ENCODE data around the gene FIG4. TPM values are rescaled to one million over a fixed set of nuclear protein-coding genes. Genes with fewer than 3 reads are reported as not detected.

FIG4 gene
- total RNA-seq, 1 experiment from 2014 or later = 21.3 TPM

DNA sequence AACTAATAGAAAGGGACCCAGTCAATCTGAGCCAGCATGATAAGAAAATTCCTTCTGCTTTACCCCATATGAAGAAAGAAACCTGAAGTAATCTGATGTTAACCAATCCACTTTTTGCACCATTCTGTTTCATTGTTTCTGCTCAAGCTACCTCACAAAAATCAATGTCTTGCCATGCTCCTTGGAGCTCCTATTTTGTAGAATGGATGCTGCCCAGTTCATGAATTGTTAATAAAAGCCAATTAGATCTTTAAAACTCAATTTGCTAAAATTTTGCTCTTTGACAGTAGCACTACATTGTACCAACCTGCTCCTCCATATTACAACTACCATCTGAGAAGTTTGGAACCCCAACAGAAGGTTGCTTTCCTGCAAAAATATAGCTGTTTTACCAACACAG, 170.8 kb downstream of the FIG4 start:
- DNase-seq (ENCODE audit: low spot score) (no peak), ATAC-seq (no peak)
- H3K27me3 Mint-ChIP-seq (ENCODE audit: low read depth) = peaks cover 13% of the 10 kb centered on the region; the same call in 1 of the 2 replicates
- ChIA-PET CTCF (no interaction called here), POLR2A (no interaction called here)
- no peak overlapping the region for H3K4me3 Mint-ChIP-seq
- TF ChIP-seq HMGA2 (CRISPR knock-in tag; IDR thresholded peaks at IDR 0.05) (no peak), GTF2I (CRISPR knock-in tag; conservative IDR thresholded peaks at IDR 0.05) (no peak), PRRX2 (CRISPR knock-in tag; IDR thresholded peaks at IDR 0.05) (no peak), ZNF138 (CRISPR knock-in tag; conservative IDR thresholded peaks at IDR 0.05) (no peak), SMAD4 (CRISPR knock-in tag; IDR thresholded peaks at IDR 0.05) (no peak), JAZF1 (CRISPR knock-in tag; IDR thresholded peaks at IDR 0.05) (no peak), SOX15 (CRISPR knock-in tag; IDR thresholded peaks at IDR 0.05) (no peak), TCF7 (CRISPR knock-in tag; IDR thresholded peaks at IDR 0.05; ENCODE audit: low read depth) (no peak), ZNF263 (CRISPR knock-in tag; IDR thresholded peaks at IDR 0.05; ENCODE audit: low read depth) (no peak), ZNF232 (CRISPR knock-in tag; IDR thresholded peaks at IDR 0.05) (no peak), NR1H2 (CRISPR knock-in tag; IDR thresholded peaks at IDR 0.05) (no peak), GABPB1 (CRISPR knock-in tag; IDR thresholded peaks at IDR 0.05) (no peak), OVOL2 (CRISPR knock-in tag; IDR thresholded peaks at IDR 0.05; ENCODE audit: borderline replicate concordance) (no peak)
- TF ChIP-seq, protein P1, sequence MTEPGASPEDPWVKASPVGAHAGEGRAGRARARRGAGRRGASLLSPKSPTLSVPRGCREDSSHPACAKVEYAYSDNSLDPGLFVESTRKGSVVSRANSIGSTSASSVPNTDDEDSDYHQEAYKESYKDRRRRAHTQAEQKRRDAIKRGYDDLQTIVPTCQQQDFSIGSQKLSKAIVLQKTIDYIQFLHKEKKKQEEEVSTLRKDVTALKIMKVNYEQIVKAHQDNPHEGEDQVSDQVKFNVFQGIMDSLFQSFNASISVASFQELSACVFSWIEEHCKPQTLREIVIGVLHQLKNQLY (CRISPR knock-in tag; IDR thresholded peaks at IDR 0.05) = no peak
- TF ChIP-seq, protein P2, sequence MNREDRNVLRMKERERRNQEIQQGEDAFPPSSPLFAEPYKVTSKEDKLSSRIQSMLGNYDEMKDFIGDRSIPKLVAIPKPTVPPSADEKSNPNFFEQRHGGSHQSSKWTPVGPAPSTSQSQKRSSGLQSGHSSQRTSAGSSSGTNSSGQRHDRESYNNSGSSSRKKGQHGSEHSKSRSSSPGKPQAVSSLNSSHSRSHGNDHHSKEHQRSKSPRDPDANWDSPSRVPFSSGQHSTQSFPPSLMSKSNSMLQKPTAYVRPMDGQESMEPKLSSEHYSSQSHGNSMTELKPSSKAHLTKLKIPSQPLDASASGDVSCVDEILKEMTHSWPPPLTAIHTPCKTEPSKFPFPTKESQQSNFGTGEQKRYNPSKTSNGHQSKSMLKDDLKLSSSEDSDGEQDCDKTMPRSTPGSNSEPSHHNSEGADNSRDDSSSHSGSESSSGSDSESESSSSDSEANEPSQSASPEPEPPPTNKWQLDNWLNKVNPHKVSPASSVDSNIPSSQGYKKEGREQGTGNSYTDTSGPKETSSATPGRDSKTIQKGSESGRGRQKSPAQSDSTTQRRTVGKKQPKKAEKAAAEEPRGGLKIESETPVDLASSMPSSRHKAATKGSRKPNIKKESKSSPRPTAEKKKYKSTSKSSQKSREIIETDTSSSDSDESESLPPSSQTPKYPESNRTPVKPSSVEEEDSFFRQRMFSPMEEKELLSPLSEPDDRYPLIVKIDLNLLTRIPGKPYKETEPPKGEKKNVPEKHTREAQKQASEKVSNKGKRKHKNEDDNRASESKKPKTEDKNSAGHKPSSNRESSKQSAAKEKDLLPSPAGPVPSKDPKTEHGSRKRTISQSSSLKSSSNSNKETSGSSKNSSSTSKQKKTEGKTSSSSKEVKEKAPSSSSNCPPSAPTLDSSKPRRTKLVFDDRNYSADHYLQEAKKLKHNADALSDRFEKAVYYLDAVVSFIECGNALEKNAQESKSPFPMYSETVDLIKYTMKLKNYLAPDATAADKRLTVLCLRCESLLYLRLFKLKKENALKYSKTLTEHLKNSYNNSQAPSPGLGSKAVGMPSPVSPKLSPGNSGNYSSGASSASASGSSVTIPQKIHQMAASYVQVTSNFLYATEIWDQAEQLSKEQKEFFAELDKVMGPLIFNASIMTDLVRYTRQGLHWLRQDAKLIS (CRISPR knock-in tag; IDR thresholded peaks at IDR 0.05; ENCODE audit: borderline replicate concordance) = no peak
- TF ChIP-seq, protein P3, sequence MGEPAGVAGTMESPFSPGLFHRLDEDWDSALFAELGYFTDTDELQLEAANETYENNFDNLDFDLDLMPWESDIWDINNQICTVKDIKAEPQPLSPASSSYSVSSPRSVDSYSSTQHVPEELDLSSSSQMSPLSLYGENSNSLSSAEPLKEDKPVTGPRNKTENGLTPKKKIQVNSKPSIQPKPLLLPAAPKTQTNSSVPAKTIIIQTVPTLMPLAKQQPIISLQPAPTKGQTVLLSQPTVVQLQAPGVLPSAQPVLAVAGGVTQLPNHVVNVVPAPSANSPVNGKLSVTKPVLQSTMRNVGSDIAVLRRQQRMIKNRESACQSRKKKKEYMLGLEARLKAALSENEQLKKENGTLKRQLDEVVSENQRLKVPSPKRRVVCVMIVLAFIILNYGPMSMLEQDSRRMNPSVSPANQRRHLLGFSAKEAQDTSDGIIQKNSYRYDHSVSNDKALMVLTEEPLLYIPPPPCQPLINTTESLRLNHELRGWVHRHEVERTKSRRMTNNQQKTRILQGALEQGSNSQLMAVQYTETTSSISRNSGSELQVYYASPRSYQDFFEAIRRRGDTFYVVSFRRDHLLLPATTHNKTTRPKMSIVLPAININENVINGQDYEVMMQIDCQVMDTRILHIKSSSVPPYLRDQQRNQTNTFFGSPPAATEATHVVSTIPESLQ (CRISPR knock-in tag; IDR thresholded peaks at IDR 0.05) = no peak
- TF ChIP-seq, protein P4, sequence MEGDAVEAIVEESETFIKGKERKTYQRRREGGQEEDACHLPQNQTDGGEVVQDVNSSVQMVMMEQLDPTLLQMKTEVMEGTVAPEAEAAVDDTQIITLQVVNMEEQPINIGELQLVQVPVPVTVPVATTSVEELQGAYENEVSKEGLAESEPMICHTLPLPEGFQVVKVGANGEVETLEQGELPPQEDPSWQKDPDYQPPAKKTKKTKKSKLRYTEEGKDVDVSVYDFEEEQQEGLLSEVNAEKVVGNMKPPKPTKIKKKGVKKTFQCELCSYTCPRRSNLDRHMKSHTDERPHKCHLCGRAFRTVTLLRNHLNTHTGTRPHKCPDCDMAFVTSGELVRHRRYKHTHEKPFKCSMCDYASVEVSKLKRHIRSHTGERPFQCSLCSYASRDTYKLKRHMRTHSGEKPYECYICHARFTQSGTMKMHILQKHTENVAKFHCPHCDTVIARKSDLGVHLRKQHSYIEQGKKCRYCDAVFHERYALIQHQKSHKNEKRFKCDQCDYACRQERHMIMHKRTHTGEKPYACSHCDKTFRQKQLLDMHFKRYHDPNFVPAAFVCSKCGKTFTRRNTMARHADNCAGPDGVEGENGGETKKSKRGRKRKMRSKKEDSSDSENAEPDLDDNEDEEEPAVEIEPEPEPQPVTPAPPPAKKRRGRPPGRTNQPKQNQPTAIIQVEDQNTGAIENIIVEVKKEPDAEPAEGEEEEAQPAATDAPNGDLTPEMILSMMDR (IDR thresholded peaks at IDR 0.05) = no peak
- TF ChIP-seq, protein P5, sequence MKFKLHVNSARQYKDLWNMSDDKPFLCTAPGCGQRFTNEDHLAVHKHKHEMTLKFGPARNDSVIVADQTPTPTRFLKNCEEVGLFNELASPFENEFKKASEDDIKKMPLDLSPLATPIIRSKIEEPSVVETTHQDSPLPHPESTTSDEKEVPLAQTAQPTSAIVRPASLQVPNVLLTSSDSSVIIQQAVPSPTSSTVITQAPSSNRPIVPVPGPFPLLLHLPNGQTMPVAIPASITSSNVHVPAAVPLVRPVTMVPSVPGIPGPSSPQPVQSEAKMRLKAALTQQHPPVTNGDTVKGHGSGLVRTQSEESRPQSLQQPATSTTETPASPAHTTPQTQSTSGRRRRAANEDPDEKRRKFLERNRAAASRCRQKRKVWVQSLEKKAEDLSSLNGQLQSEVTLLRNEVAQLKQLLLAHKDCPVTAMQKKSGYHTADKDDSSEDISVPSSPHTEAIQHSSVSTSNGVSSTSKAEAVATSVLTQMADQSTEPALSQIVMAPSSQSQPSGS (CRISPR knock-in tag; IDR thresholded peaks at IDR 0.05; ENCODE audit: borderline replicate concordance, low read depth) = no peak
- peaks cover 50% of the 10 kb centered on the region for H3K36me3 Mint-ChIP-seq
- H3K4me1 Mint-ChIP-seq = peaks cover under 1% of the 10 kb centered on the region; the same call in 1 of the 2 replicates
- peaks cover 52% of the 10 kb centered on the region for H3K9me3 Mint-ChIP-seq
- no peak overlapping the region for H3K27ac Mint-ChIP-seq

Measured in WTC11 (cell line).